Activated naive CD8-positive, alpha-beta T cell treated with anti-CD3 and anti-CD28 coated beads, Interleukin-2, amount 10 ng/mL, durations not matched to agents 7 days and 5 days (primary cell): ENCODE measurements around the gene TRAF6. TPM values are rescaled to one million over a fixed set of nuclear protein-coding genes. Genes with fewer than 3 reads are reported as not detected.

Experiments used
- ATAC-seq: fragments of 150-1000 bp; cut with Tn5 transposase; one replicate; pipeline ENCODE4 v1.10.0; 2021; ENCODE audit warnings: low read depth, moderate library complexity
- POLR2A ChIA-PET: fragments of 350-600 bp; sonication (Branson Sonifier 250); formaldehyde crosslinking; loops from one replicate; lab custom pipeline; 2021; ENCODE audit warnings: antibody characterized with exemption; lab: Charles Lee
- DNase-seq: peaks from one replicate; pipeline ENCODE4 v3.0.0; 2021
- H3K27ac Mint-ChIP-seq: one replicate; pipeline ENCODE4 v1.8.0; 2022; ENCODE audit warnings: mild to moderate bottlenecking, mixed read lengths
- H3K27me3 Mint-ChIP-seq: one replicate; pipeline ENCODE4 v1.8.0; 2022; ENCODE audit warnings: mild to moderate bottlenecking, moderate library complexity, mixed read lengths
- H3K36me3 Mint-ChIP-seq: one replicate; pipeline ENCODE4 v1.8.0; 2021; ENCODE audit warnings: mild to moderate bottlenecking, mixed read lengths
- H3K4me1 Mint-ChIP-seq: one replicate; pipeline ENCODE4 v1.8.0; 2021; ENCODE audit warnings: mixed read lengths
- H3K4me3 Mint-ChIP-seq: one replicate; pipeline ENCODE4 v1.8.0; 2022; ENCODE audit warnings: mild to moderate bottlenecking, moderate library complexity, mixed read lengths
- H3K9me3 Mint-ChIP-seq: one replicate; pipeline ENCODE4 v1.8.0; 2021; ENCODE audit warnings: mixed read lengths
- total RNA-seq, 2 experiments: library from RNA; stranded (reverse); gene quantifications; one replicate each; pipeline ENCODE4 v1.2.3, GENCODE V29; 2021

Gene TRAF6
- total RNA-seq, 2 experiments from 2014 or later: 13.3 to 14.5 TPM

DNA sequence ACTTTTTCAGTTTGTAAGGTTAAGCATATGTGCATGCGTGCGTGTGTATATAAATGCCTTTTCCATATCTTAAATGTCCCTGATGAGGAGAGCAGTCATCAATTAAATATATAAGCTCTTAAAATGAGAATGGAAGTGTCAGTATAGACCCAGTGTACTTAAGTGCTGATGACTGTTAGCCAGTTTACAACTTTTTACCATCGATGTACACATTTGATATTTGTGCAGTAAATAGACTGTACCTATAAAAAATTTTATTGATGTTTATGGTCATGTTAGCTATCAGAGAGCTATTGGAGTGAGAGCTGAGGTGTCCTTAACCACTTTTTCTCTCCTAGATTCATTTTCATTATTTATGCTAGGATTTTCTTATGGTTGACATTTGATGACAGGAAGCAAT lies 45.4 kb downstream of the TRAF6 start:
- DNase-seq (no peak), ATAC-seq (no peak)
- POLR2A ChIA-PET: no interaction called here
- no peaks in the 10 kb centered on the region for H3K9me3 Mint-ChIP-seq
- H3K27me3 Mint-ChIP-seq: peaks cover 6% of the 10 kb centered on the region
- H3K4me3 Mint-ChIP-seq: no peak overlapping the region
- H3K4me1 Mint-ChIP-seq: peaks cover 7% of the 10 kb centered on the region
- no peaks in the 10 kb centered on the region for H3K36me3 Mint-ChIP-seq
- no peak overlapping the region for H3K27ac Mint-ChIP-seq

DNA sequence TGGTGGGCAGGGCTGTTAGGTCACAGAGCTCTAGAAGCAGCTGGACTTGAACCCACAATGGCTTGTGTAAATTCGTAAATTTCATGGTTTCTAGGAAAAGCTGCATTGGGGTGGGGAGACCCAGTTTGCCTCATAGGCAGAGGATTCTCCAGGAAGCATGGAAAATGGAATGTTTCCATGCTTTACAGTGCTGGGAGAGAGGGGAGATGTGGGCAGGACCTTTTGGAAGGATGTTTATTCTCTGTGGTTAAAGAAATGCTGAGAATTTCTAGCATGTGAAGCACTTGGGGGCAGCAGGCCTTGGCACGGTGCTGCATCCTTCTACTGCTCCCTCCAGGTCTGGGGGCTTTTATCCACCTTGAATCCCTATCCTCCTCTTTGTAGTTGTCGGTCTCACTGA lies 46.3 kb downstream of the TRAF6 start:
- DNase-seq (no peak), ATAC-seq (no peak)
- H3K27ac Mint-ChIP-seq: no peak overlapping the region
- H3K36me3 Mint-ChIP-seq: no peaks in the 10 kb centered on the region
- peaks cover 7% of the 10 kb centered on the region for H3K4me1 Mint-ChIP-seq
- POLR2A ChIA-PET: no interaction called here
- peaks cover 6% of the 10 kb centered on the region for H3K27me3 Mint-ChIP-seq
- no peak overlapping the region for H3K4me3 Mint-ChIP-seq
- no peaks in the 10 kb centered on the region for H3K9me3 Mint-ChIP-seq

DNA sequence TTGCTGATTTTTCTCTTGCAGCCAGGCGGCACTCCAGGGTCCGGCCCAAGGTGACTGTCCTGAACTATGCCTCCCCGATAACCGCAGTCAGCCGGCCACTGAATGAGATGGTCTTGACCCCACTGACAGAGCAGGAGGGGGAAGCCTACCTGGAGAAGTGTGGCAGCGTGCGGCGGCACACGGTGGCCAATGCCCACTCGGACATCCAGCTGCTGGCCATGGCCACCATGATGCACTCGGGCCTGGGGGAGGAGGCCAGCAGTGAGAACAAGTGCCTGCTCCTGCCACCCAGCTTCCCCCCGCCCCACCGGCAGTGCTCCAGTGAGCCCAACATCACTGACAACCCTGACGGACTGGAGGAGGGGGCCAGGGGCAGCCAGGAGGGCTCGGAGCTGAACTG lies 47.8 kb downstream of the TRAF6 start:
- ATAC-seq (no peak), DNase-seq (no peak)
- peaks cover 7% of the 10 kb centered on the region for H3K4me1 Mint-ChIP-seq
- H3K27ac Mint-ChIP-seq: no peak overlapping the region
- H3K4me3 Mint-ChIP-seq: no peak overlapping the region
- peaks cover 9% of the 10 kb centered on the region for H3K27me3 Mint-ChIP-seq
- POLR2A ChIA-PET: no interaction called here
- H3K36me3 Mint-ChIP-seq: no peaks in the 10 kb centered on the region
- H3K9me3 Mint-ChIP-seq: no peaks in the 10 kb centered on the region

DNA sequence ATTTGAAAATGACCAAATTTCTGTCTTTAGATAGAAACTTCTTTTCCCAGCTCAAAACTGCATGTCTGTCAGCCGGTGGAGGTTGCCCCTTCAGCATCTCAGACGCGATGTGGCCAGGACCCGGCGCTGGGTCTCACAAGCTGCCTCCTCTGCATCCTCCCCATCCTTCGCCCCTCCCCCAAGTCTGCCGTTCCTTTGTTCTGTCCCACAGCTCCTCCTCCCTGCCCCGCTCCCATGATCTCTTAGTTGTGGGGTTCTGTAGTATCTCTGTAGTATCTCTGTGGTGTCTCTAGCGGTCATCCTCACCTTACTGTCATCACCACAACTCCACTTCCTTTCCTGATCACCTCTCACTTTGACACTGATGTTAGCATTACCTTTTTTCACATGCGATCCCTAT lies 49.9 kb downstream of the TRAF6 start:
- no peaks in the 10 kb centered on the region for H3K9me3 Mint-ChIP-seq
- DNase-seq (no peak), ATAC-seq (peak; percentile 46)
- POLR2A ChIA-PET: no interaction called here
- peaks cover 7% of the 10 kb centered on the region for H3K4me1 Mint-ChIP-seq
- H3K36me3 Mint-ChIP-seq: no peaks in the 10 kb centered on the region
- H3K27me3 Mint-ChIP-seq: peaks cover 7% of the 10 kb centered on the region
- H3K4me3 Mint-ChIP-seq: no peak overlapping the region
- no peak overlapping the region for H3K27ac Mint-ChIP-seq

DNA sequence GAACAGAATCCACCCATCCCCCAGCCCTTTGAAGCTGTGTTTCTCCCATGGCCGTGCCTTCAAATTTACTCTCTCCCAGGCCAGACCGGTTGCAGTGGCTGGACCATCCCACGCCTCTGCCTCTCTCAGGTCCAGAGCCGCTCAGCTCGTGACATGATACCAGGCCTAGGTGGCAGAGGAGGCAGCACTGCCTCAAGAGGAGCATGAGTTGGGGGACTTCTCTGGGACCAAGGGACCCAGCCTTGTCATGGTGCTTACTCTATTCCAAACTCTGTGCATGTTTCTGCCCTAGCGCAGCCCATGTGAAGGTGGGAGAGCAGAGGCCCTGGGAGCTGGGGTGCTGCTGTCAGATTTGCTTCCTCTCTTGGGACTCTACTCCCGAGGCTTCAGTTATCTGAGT lies 51.0 kb downstream of the TRAF6 start:
- no peak overlapping the region for H3K4me3 Mint-ChIP-seq
- no peak for DNase-seq
- H3K4me1 Mint-ChIP-seq: peaks cover 7% of the 10 kb centered on the region
- POLR2A ChIA-PET: no interaction called here
- ATAC-seq: no peak
- no peaks in the 10 kb centered on the region for H3K9me3 Mint-ChIP-seq
- H3K36me3 Mint-ChIP-seq: no peaks in the 10 kb centered on the region
- H3K27ac Mint-ChIP-seq: no peak overlapping the region
- peaks cover 7% of the 10 kb centered on the region for H3K27me3 Mint-ChIP-seq

DNA sequence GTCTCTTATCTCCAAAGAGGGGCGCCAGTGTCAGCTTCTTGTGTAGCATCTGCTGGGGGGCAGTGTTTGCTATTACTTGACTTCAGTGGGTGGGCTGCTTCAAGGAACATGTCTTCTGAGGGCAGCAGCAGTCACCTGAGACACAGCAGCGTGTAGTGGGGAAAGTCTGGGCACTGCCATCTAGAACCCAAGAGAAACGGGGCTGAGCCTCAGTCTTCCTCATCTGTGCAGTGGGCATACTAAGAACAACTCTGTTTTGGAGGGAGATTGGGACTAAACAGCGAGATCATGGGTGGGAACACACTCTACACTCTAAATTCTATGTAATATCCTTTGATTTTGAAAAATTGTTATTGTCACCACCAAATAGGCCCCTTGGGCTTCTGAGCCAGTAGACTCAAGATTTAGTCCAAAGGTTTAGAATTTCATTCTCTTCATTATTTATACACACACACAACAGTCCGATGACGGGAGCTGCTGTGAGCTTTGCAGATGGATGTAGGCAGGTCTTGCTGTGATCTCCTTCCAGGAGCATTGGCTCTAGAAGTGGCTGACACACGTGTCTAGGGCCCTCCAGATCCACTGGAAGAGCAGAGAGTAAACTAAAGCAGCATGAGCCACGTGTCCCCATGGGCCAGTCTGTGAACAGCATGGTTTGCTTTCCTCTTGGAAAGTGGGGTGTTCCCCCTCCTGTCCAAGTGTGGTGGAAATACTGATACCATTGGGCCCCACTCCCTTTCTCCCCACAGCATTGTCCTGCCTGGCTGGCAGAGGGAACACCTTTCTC lies 51.8 kb downstream of the TRAF6 start:
- no peak for ATAC-seq
- no peaks in the 10 kb centered on the region for H3K9me3 Mint-ChIP-seq
- POLR2A ChIA-PET: no interaction called here
- no peaks in the 10 kb centered on the region for H3K36me3 Mint-ChIP-seq
- peaks cover 5% of the 10 kb centered on the region for H3K27me3 Mint-ChIP-seq
- peaks cover 11% of the 10 kb centered on the region for H3K4me1 Mint-ChIP-seq
- H3K4me3 Mint-ChIP-seq: no peak overlapping the region
- no peak for DNase-seq
- no peak overlapping the region for H3K27ac Mint-ChIP-seq

DNA sequence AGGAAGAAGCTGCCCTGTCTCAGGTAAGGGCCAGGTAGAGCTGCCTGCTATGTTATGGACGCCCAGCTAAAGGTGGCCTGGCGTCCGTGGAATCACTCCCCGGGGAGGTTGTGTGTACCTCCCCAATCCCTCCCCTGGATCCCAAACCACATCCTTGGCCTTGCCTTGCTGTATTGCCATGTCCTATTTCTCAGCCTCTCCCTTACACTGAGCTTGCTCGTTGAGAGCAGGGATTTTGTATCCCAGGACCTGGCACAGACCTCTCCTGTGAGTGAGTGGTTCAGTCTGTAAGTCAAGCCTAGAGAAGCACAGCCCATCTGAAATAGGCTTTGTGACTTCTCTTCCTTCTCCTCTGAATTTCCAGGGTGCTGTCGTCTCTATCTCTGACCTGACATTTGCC lies 53.9 kb downstream of the TRAF6 start:
- POLR2A ChIA-PET: no interaction called here

DNA sequence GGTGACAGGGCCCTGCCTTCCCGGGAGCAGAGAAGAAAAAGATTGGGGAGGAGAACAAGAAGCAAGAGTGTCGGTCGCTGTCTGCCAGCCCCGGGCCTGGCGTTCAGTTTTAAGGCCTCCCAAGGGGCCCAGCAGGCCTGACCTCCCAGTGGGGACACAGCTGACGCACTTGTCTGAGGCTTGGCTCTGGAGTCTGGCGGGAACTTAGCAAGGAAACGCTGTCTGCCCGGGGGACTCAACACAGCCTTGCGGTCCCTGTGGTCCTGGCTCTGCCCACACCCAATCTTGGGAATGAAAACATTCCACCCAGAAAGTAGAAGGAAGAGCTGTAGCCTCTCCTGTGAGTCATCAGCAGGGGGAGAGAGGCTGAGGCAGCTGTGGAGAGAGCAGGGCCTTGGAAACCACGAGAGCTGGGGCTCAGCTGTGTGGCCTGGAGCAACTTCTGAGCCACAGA lies 54.4 kb downstream of the TRAF6 start:
- no peak for DNase-seq
- H3K27me3 Mint-ChIP-seq: peaks cover 5% of the 10 kb centered on the region
- H3K4me3 Mint-ChIP-seq: no peak overlapping the region
- POLR2A ChIA-PET: no interaction called here
- no peak overlapping the region for H3K27ac Mint-ChIP-seq
- no peak for ATAC-seq
- H3K4me1 Mint-ChIP-seq: peaks cover 29% of the 10 kb centered on the region
- no peaks in the 10 kb centered on the region for H3K36me3 Mint-ChIP-seq
- no peaks in the 10 kb centered on the region for H3K9me3 Mint-ChIP-seq

More for the DNA sequence above, 53.9 kb downstream of the TRAF6 start:
- H3K36me3 Mint-ChIP-seq: no peaks in the 10 kb centered on the region
- DNase-seq (no peak), ATAC-seq (no peak)
- H3K27me3 Mint-ChIP-seq: peaks cover 5% of the 10 kb centered on the region
- H3K9me3 Mint-ChIP-seq: no peaks in the 10 kb centered on the region
- H3K4me3 Mint-ChIP-seq: no peak overlapping the region
- peaks cover 27% of the 10 kb centered on the region for H3K4me1 Mint-ChIP-seq
- H3K27ac Mint-ChIP-seq: no peak overlapping the region

DNA sequence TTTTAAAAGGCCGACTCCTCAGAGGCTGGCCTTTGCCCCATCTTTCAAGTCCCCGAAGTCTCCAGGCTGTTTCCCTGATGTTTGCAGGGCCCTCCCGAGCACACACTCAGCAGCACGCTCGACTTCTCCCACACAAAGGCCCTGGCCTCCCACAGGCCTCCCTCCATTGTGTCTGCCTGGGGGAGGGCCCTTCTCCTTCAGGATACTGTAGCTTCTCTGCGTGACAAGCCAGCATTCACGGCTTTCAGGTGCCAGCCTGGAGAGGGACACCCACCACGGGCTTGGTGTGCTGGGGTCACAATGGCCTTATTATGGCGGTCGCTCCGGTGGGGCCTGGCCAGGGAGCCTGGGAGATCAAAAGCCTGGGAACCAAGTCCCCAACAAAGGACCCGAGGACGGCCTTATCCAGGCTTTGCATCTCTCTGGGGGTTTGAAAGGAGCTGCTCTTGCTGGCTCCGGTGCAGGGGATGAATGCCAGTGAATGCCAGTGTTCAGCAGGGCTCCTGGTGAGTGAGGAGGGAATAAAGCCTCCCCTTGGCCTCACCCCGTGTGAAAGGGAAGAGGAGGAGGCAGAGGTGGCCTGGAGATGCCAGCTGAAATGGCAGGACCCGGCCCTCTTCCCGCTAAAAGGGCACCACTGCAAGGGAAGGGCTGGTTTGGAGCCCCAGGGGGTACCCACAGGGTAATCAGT lies 55.0 kb downstream of the TRAF6 start:
- no peak overlapping the region for H3K4me3 Mint-ChIP-seq
- POLR2A ChIA-PET: no interaction called here
- peaks cover 26% of the 10 kb centered on the region for H3K4me1 Mint-ChIP-seq
- no peaks in the 10 kb centered on the region for H3K36me3 Mint-ChIP-seq
- no peak for ATAC-seq
- DNase-seq: no peak
- H3K9me3 Mint-ChIP-seq: no peaks in the 10 kb centered on the region
- peaks cover 5% of the 10 kb centered on the region for H3K27me3 Mint-ChIP-seq
- H3K27ac Mint-ChIP-seq: no peak overlapping the region

DNA sequence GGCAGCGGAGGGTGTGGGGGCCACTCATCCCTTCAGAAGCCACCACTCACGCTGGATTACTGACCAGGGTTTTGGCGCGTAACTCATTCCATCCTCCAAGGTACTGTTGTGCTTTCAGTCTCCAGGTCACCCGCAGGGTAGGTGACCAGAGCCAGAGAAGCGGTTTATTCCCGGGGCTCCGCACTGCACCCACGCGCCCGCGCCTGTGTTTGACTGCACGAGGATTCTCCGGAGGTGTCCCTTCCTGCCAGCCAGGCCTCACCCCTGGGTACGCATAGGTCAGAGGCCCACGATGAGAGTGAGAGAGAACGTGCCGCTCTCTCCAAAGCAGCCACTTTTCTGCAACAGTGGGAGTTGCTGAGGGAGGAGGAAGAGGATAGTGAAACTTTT lies 55.5 kb downstream of the TRAF6 start:
- Mint-ChIP-seq H3K27ac (no peak overlapping the region), H3K4me3 (no peak overlapping the region), H3K36me3 (no peaks in the 10 kb centered on the region), H3K4me1 (peaks cover 29% of the 10 kb centered on the region), H3K27me3 (peaks cover 5% of the 10 kb centered on the region), H3K9me3 (no peaks in the 10 kb centered on the region)
- DNase-seq (no peak), ATAC-seq (no peak)
- POLR2A ChIA-PET: no interaction called here

DNA sequence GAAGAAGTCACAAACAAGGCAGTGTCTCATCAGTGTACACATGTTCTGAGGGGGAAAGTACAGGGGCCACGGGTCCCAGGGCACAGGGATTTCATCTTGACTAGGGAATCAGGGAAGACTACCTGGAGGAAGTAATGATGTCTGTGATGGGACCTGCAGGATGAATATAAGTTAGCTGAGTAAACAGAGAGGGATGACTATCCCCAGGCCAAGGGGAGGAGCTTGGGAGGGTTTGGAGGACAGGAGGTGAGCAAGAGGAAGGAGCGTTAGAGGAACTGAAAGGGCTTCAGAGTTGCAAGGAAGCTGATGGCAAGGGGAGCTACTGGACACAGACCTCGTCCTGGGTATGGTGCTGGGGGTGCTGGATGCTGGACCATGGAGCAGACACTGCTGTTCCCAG lies 56.4 kb downstream of the TRAF6 start:
- ATAC-seq (no peak), DNase-seq (no peak)
- Mint-ChIP-seq H3K9me3 (no peaks in the 10 kb centered on the region), H3K4me1 (peaks cover 29% of the 10 kb centered on the region), H3K27ac (no peak overlapping the region), H3K27me3 (peaks cover 5% of the 10 kb centered on the region), H3K36me3 (no peaks in the 10 kb centered on the region), H3K4me3 (no peak overlapping the region)
- POLR2A ChIA-PET: no interaction called here

DNA sequence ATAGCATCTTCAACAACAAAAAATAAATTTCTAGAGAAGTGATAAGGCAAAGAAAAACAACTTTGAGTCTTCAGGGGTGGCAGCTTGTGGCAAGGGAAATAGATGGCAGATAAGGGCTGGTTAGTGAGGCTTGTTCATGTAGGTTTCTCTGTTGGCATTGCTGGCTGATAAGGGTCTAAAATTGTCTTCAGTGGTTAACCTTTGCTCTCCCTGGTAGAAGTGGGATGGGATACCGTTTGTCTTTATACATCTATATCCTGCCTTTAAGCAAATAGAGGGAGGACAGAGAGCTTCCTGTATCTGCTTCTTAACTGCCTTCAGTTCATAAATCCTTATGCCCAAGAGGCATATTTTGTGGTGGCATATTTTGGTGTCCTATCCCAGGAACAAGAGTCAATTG lies 57.1 kb downstream of the TRAF6 start:
- Mint-ChIP-seq H3K36me3 (no peaks in the 10 kb centered on the region), H3K4me3 (no peak overlapping the region), H3K4me1 (peaks cover 29% of the 10 kb centered on the region), H3K27ac (no peak overlapping the region), H3K27me3 (no peaks in the 10 kb centered on the region), H3K9me3 (no peaks in the 10 kb centered on the region)
- ATAC-seq (peak; percentile 32), DNase-seq (no peak)
- POLR2A ChIA-PET: no interaction called here

DNA sequence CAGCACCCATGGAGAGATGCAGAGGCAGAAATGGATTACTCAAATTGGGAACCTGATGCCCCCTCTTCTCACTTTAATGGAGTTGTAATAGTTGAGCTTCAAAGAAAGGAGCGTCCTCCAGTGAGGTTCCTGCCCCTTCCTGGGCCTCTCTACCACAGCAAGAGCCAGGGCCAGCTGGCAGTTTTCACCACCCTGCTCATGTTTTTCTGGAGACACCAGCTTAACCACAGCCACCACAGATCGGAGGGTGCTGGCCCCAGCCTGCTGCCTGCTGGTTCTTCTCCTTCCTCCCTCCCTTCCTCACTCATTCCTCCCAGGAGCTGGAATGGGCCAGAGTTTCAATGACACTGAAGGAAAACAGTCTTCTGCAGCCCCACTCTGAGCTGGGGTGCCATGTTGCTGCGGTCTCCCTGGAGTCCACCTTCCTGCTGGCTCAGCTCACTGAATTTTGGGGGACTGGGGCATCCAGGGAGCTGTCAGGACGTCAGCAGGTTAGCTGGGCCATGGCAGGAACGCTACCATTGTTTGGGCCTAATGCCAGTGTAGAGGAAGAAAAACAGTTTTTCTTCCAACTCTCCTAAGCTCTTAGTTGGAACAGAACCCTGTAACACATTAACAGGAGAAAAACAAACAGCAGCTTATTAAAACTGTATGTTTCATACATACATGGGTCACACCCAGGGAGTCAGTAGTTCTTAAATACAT lies 57.7 kb downstream of the TRAF6 start:
- no peaks in the 10 kb centered on the region for H3K9me3 Mint-ChIP-seq
- DNase-seq (no peak), ATAC-seq (no peak)
- no peaks in the 10 kb centered on the region for H3K36me3 Mint-ChIP-seq
- peak overlapping the region; percentile 35 for H3K4me3 Mint-ChIP-seq
- no peak overlapping the region for H3K27ac Mint-ChIP-seq
- POLR2A ChIA-PET: no interaction called here
- H3K4me1 Mint-ChIP-seq: peaks cover 29% of the 10 kb centered on the region
- H3K27me3 Mint-ChIP-seq: no peaks in the 10 kb centered on the region

DNA sequence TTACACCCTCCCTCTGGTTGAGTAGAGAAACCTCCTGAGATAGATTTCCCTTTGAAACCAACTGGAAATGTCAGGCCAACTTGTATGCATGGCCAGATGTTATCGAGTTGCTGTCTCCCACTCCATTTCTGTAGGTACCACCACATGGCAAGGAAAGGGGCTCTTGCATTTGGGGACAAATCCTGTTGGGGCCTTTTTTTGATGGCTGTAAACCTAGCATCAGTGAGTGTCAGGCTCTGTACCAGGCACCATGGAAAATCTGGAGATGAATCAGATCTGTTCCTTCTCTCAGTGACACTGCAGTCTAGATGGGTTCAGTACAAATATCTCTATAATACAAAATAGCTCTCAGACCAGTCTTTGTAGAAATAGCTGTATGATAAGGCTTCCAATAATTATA lies 58.4 kb downstream of the TRAF6 start:
- peaks cover 29% of the 10 kb centered on the region for H3K4me1 Mint-ChIP-seq
- H3K9me3 Mint-ChIP-seq: no peaks in the 10 kb centered on the region
- no peak for ATAC-seq
- POLR2A ChIA-PET: no interaction called here
- H3K4me3 Mint-ChIP-seq: no peak overlapping the region
- H3K27ac Mint-ChIP-seq: no peak overlapping the region
- no peaks in the 10 kb centered on the region for H3K27me3 Mint-ChIP-seq
- no peaks in the 10 kb centered on the region for H3K36me3 Mint-ChIP-seq
- no peak for DNase-seq
